Tibial nerve (tissue), 4 donors: Measurements from ENCODE around the gene CKAP2L. TPM values are rescaled to one million over a fixed set of nuclear protein-coding genes. Genes with fewer than 3 reads are reported as not detected.

Experiments
- DNase-seq, 2 donors: peaks; one replicate each; pipeline ENCODE4 v3.0.0-alpha.2; 2019; ENCODE audit warnings: low spot score in 2 of 2
- H3K27ac ChIP-seq, 4 donors: fragments of 200-600 bp; sonication (generic) in 3 of 4; one replicate each; pipeline ENCODE4 v1.5.1; 2017 to 2019; ENCODE audit warnings: mild to moderate bottlenecking in 1 of 4
- H3K27me3 ChIP-seq, 2 donors: fragments of 200-600 bp; sonication (generic) in 1 of 2; one replicate each; pipeline versions ENCODE4 v1.5.1 to v1.6.0; 2017 to 2019
- H3K36me3 ChIP-seq, 3 donors: fragments of 200-600 bp; sonication (generic); one replicate each; pipeline ENCODE4 v1.5.1; 2018 to 2019
- H3K4me1 ChIP-seq, 4 donors: fragments of 200-600 bp; sonication (generic) in 3 of 4; one replicate each; pipeline ENCODE4 v1.5.1; 2017 to 2019
- H3K4me3 ChIP-seq, 4 donors: fragments of 200-600 bp; sonication (generic) in 3 of 4; one replicate each; pipeline ENCODE4 v1.5.1; 2017 to 2019; ENCODE audit warnings: mild to moderate bottlenecking in 1 of 4, moderate library complexity in 1 of 4
- H3K9me3 ChIP-seq, 4 donors: fragments of 200-600 bp; sonication (generic) in 3 of 4; one replicate each; pipeline ENCODE4 v1.5.1; 2017 to 2019
- CTCF ChIP-seq, 5 experiments: fragments of 200-600 bp in 3 of 5; fragments of 450-650 bp in 2 of 5; sonication (generic) in 3 of 5; IDR thresholded peaks; one replicate each; pipeline ENCODE4 v1.5.1; 2016 to 2019; ENCODE audit warnings: antibody characterized with exemption in 5 of 5, mild to moderate bottlenecking in 3 of 5, moderate library complexity in 2 of 5
- EP300 ChIP-seq, 2 donors: sonication (generic); formaldehyde crosslinking; IDR thresholded peaks; one replicate each; pipeline ENCODE4 v1.6.1; 2017; ENCODE audit warnings: antibody characterized with exemption in 2 of 2, mild to moderate bottlenecking in 1 of 2
- POLR2A ChIP-seq, 2 donors: fragments of 450-650 bp; IDR thresholded peaks; one replicate each; pipeline ENCODE4 v1.6.1; 2017; ENCODE audit warnings: antibody characterized with exemption in 2 of 2, mild to moderate bottlenecking in 2 of 2, moderate library complexity in 2 of 2
- WGBS, 2 donors: methylation state at CpG; one replicate each; pipeline ENCODE4 v1.1.5; 2018; 5-methylcytosine and 5-hydroxymethylcytosine counted together
- total RNA-seq, 4 donors: library from RNA; depleted of rRNA; stranded (reverse); fragments of >200 nt; gene quantifications; one replicate each; pipeline ENCODE4 v1.1.0, GENCODE V29; 2016

Gene CKAP2L, protein sequence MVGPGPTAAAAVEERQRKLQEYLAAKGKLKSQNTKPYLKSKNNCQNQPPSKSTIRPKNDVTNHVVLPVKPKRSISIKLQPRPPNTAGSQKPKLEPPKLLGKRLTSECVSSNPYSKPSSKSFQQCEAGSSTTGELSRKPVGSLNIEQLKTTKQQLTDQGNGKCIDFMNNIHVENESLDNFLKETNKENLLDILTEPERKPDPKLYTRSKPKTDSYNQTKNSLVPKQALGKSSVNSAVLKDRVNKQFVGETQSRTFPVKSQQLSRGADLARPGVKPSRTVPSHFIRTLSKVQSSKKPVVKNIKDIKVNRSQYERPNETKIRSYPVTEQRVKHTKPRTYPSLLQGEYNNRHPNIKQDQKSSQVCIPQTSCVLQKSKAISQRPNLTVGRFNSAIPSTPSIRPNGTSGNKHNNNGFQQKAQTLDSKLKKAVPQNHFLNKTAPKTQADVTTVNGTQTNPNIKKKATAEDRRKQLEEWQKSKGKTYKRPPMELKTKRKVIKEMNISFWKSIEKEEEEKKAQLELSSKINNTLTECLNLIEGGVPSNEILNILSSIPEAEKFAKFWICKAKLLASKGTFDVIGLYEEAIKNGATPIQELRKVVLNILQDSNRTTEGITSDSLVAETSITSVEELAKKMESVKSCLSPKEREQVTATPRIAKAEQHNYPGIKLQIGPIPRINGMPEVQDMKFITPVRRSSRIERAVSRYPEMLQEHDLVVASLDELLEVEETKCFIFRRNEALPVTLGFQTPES
- not detected for total RNA-seq

GRCh38 chr2:112764071-112765044 lies at the start of gene CKAP2L:
TSS of gene CKAP2L (minus strand) at chr2:112764609. CDS start at chr2:112764598, 11 bp downstream.
- H3K4me3 ChIP-seq: peak within 1 kb of the TSS; percentile 56 to 80 (median 74)
- peaks cover 0 to 16% (median 5%) of the 10 kb centered on the region in 4 donors for H3K4me1 ChIP-seq
- DNase-seq: peak; percentile 85 to 91
- peak within 1 kb of the TSS in 3 of 4 donors; percentile 45 to 64 (median 58) for H3K27ac ChIP-seq
- H3K9me3 ChIP-seq: no peaks in the 10 kb centered on the region
- WGBS, 2 donors: 0% methylated on average over 23 to 41 of the region's 79 CpGs
- no peaks in the 10 kb centered on the region for H3K36me3 ChIP-seq
- TF ChIP-seq POLR2A (IDR thresholded peaks at IDR 0.05) (no peak), EP300 (IDR thresholded peaks at IDR 0.05) (peak; percentile 34 to 49), CTCF (IDR thresholded peaks at IDR 0.05) (peak in 1 of 5 experiments; percentile 17)
- H3K27me3 ChIP-seq: no peaks in the 10 kb centered on the region

DNA sequence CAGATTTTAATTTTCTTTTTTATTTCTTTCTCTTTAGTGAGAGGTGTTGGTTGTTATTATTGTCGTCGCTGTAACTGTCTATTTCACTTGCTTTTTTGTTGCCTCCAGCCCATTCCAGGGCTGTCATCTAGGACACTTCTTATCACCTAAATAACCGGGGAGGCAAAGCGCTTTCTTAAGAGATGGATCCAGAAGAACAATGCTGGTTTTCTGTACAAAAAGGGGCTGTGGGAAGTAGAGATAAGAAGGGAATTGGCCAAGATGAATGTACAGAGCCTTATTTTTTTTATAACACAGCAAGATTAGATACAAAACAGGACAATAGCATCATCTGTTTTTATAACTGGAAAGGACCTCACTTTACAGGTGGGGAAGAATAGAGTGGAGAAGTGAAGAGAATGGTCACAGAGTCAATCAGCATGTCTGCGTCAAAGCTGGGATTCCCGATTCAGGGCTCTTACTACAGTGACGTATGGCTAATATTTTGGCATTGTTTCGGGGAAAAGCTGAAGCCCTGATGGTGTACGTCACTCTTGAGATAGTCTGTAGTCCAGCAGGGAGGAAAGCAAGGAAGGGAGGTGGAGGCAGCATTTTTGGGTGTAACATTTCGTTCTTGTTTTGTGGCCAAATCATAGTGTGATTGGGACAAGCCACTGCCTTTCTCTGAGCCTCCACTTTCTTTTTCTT lies 49.0 kb upstream of the CKAP2L start:
- H3K4me1 ChIP-seq: peaks cover 0 to 40% (median 14%) of the 10 kb centered on the region in 4 donors
- no peaks in the 10 kb centered on the region for H3K9me3 ChIP-seq
- no peaks in the 10 kb centered on the region for H3K36me3 ChIP-seq
- no peaks in the 10 kb centered on the region for H3K27me3 ChIP-seq
- WGBS, 2 donors: 62% methylated on average over 10 of the region's 10 CpGs
- H3K27ac ChIP-seq: peak overlapping the region in 2 of 4 donors; percentile 32 to 62
- no peak overlapping the region for H3K4me3 ChIP-seq
- TF ChIP-seq POLR2A (IDR thresholded peaks at IDR 0.05): no peak
- no peak for TF ChIP-seq CTCF (IDR thresholded peaks at IDR 0.05)
- no peak for TF ChIP-seq EP300 (IDR thresholded peaks at IDR 0.05)
- DNase-seq: no peak

DNA sequence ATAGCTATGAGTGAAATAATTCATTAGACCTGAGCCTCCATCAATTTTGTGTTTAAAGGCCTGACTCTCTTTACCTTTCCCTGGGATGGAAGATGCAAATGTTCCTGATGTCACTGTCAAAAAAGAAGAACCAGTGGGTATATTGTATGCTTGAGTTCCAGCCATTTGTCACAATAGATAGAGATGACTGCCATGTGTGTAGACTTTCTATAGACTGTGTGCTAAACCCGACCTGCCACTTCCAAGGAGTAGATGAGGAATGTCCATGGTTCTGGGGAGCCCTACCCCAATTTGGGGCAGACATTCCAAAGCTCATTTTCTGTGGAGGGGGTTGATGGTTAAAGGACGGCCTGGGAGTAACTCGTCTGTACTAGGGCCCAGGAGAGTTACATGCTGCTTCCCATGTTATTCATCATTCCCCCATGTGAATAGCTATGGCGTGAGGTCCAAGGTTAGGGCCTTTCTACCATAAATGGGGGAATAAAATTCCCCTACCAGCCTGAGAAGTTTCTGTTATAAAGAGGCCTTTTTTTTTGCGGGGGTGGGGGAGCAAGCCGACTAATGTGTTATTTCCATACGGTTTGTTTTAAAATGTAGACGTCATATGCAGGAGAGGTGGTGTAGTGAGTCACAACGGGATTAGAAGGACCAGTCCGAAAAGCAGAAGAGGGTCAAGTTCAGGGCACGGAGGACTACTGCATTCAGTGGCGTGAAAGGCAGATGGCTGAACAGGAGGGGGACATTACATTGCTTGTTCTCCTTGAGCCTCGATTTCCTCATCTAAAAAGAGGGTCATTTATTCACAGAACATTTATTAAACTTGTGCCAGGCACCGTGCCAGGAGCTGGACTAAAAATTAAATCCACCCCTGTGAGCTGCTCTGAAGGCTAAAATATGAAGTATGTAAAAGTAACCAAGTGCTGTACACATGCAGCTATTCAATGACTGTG lies 48.2 kb upstream of the CKAP2L start:
- Histone ChIP-seq H3K4me1 (peaks cover 0 to 41% (median 14%) of the 10 kb centered on the region in 4 donors), H3K9me3 (peaks cover 0 to under 1% (median 0%) of the 10 kb centered on the region in 4 donors), H3K4me3 (no peak overlapping the region), H3K27ac (peak overlapping the region in 2 of 4 donors; percentile 32 to 62), H3K36me3 (no peaks in the 10 kb centered on the region), H3K27me3 (no peaks in the 10 kb centered on the region)
- no peak for TF ChIP-seq CTCF (IDR thresholded peaks at IDR 0.05)
- TF ChIP-seq EP300 (IDR thresholded peaks at IDR 0.05): no peak
- DNase-seq: no peak
- WGBS, 2 donors: 27 to 28% methylated on average over 14 of the region's 14 CpGs

DNA sequence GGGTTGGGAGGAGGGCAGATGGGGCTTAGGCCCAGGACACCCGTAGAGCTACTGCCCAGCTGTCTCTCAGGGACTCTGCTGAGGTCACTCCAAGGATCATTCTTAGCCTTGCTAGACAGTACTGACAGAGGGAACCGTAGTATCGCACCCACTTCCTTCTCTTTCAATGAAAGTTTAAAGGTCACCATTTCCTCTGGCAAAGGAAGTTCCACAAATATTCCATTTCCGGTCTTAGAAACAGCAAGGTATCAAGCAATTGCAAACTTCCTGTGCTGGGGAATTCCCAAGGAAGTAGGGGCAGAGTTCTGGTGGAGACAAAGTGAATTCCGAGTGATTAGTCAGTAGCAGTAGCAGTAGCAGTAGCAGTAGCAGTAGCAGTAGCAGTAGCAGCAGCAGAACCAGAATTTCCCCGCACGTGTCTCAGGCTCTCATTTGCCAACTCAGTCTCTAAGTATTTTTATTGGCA lies 47.5 kb upstream of the CKAP2L start:
- Histone ChIP-seq H3K4me1 (peaks cover 0 to 41% (median 14%) of the 10 kb centered on the region in 4 donors), H3K9me3 (peaks cover 0 to 7% (median 0%) of the 10 kb centered on the region in 4 donors), H3K36me3 (no peaks in the 10 kb centered on the region), H3K4me3 (no peak overlapping the region), H3K27me3 (no peaks in the 10 kb centered on the region), H3K27ac (peak overlapping the region in 2 of 4 donors; percentile 32 to 62)
- TF ChIP-seq EP300 (IDR thresholded peaks at IDR 0.05) (peak in 1 of 2 donors; percentile 69), CTCF (IDR thresholded peaks at IDR 0.05) (no peak)
- no peak for DNase-seq
- WGBS, 2 donors: 25 to 30% methylated on average over 7 of the region's 7 CpGs
